GM04504 (cell line): ENCODE results near the gene LTBP4.
"Not testable (repeated sequence)": the region's sequence is repeated elsewhere in the genome, so short reads cannot be mapped to it uniquely, and the experiment has no call there.

ENCODE experiments used
- DNase-seq: peaks from one replicate; pipeline ENCODE4 v3.0.0-alpha.2; 2012; ENCODE audit warnings: low read depth

The LTBP4 gene

DNA sequence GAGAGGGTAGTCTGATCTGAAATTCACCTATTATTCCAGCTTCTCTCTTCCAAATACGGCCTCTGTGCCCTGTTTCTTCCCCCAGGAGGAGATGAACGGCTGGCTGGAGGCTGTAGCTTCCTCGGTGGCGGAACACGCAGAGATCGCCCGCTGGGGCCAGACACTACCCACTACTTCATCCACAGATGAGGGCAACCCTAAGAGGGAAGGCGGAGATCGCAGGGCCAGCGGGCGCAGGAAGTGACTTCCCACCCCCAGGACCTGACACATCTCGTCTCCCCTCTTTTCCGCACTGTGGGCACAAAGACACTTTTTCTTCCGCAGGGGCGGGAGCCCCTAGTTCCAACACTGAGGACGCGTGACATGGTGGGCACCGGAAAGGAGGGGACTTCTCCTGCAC, 25.8 kb upstream of the LTBP4 start:
- no peak for DNase-seq

DNA sequence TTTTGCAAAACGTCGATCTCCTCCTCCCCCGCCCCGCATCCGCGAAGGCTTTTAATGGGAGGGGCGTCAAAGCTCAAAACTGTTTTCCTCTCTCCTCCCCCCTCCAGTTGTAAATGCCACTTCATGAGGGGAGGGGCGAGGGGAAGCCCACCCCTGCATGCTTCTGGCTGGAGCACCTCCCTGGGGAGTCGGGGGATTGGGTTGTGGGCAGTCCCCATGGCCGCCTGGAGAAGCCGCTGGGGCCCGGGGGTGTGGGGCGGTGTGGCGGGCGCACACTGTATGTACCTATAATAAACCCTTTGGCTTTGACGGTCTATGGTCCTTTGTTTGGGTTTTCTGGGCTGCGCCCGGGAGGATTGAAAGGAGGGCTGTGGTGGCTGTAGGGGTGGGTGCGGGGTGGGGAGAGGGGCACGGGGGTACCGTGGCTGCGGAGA, 25.0 kb upstream of the LTBP4 start:
- no peak for DNase-seq

GRCh38 chr19:40576585-40577451, 24.4 kb upstream of the LTBP4 start, which contains the start of gene SHKBP1:
Gene SHKBP1, plus strand, starts transcription at chr19:40576873. Its CDS starts 27 bp downstream, at chr19:40576900.
- peak; percentile 89 for DNase-seq

GRCh38 chr19:40578442-40578908, 22.7 kb upstream of the LTBP4 start:
- no peak for DNase-seq

DNA sequence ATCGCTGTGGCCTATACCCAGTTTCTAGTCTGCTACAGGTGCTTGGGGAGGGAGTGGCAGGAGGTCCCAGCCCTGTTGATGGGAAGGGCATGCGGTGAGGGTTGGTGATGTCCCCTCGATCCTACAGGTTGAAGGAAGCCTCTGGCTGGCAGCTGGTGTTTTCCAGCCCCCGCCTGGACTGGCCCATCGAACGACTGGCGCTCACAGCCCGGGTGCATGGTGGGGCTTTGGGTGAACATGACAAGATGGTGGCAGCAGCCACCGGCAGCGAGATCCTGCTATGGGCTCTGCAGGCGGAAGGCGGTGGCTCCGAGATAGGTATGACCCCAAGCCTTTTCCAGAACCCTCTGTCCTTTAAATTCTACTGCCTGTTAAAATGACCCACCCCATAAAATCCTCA, 20.6 kb upstream of the LTBP4 start:
- DNase-seq = no peak

- no peak for DNase-seq
Measured at GRCh38 chr19:40581531-40581930, 19.6 kb upstream of the LTBP4 start.

DNA sequence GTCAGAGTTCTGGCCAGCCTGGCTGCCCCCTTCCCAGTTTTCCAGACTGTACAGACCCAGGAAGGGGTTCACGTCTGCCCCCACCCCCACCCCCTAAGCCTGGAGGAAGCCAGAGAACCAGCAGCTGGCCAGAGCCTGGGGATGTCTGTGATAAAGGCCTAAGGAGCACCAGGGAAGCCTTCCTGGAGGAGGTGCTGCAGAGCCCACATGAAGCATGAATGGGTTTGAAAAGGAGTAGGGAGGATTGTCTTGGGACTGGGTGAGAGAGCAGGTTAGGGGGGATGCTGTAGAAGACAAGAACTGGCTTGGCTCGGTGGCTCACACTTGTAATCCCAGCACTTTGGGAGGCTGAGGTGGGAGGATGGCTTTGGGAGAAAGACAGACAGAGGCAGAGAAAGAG, 18.7 kb upstream of the LTBP4 start:
- DNase-seq = no peak

DNA sequence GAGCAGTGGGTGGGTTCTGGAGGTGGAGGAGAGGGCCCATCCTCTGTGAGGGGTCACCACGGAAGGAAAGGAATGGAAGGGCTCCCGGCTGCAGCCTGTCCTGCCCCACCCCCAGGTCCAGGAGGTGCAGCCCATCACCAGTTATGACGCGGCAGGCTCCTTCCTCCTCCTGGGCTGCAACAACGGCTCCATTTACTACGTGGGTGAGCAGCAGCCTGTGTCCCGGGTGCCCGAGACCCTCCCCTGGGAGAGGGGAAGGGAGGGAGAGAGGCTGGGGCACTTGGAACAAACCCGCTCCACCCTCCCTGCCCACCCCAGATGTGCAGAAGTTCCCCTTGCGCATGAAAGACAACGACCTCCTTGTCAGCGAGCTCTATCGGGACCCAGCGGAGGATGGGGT, 17.9 kb upstream of the LTBP4 start:
- no peak for DNase-seq

DNA sequence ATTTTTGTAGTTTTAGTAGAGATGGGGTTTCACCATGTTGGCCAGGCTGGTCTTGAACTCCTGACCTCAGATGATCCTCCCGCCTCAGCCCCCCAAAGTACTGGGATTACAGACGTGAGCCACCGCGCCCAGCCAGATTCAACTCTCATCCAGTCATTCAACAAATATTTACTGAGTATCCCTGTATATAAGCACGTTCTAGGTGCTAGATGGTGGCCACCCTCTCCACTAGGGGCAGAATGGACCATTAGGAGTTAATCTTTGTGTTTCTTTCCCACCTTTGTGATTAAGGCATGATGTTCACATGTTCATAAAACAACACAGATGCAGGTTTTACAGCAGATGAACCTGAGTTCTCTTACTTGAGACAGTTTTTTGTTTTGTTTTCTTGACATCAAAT, 17.2 kb upstream of the LTBP4 start:
- no peak for DNase-seq

GRCh38 chr19:40585241-40585981, 15.8 kb upstream of the LTBP4 start:
- DNase-seq = no peak

GRCh38 chr19:40585982-40586422, 15.2 kb upstream of the LTBP4 start:
- DNase-seq = no peak

GRCh38 chr19:40586611-40587010, 14.6 kb upstream of the LTBP4 start:
- no peak for DNase-seq

- no peak for DNase-seq
Measured at GRCh38 chr19:40588110-40588854, 12.9 kb upstream of the LTBP4 start.

- no peak for DNase-seq
Measured at GRCh38 chr19:40588926-40589569, 12.1 kb upstream of the LTBP4 start.

- DNase-seq = no peak
Measured at GRCh38 chr19:40589591-40590429, 11.4 kb upstream of the LTBP4 start.

DNA sequence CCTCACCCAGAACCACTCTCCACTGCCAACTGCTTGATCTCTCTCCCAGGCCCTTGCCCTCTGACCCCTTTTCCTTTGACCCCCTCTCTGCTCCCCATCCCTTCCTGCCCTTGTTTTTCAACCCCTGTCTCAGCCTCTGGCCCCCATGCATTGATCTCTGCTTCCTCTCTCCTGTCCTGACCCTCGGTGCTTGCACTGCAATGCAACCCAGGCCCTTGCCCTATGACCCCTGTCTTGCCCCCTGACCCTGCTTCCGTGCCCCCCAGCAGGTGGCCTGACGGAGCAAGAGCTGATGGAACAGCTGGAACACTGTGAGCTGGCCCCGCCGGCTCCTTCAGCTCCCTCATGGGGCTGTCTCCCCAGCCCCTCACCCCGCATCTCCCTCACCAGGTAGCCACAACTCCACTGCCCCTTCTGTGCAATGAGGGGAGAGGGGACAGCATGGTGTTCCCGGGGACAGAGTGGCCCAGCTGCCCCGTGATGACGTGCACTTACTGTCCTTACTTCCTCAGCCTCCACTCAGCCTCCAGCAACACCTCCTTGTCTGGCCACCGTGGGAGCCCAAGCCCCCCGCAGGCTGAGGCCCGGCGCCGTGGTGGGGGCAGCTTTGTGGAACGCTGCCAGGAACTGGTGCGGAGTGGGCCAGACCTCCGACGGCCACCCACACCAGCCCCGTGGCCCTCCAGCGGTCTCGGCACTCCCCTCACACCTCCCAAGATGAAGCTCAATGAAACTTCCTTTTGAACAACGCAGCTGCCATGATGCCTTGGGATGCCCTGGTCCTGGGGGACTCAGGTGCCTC, 10.5 kb upstream of the LTBP4 start:
- DNase-seq = no peak

DNA sequence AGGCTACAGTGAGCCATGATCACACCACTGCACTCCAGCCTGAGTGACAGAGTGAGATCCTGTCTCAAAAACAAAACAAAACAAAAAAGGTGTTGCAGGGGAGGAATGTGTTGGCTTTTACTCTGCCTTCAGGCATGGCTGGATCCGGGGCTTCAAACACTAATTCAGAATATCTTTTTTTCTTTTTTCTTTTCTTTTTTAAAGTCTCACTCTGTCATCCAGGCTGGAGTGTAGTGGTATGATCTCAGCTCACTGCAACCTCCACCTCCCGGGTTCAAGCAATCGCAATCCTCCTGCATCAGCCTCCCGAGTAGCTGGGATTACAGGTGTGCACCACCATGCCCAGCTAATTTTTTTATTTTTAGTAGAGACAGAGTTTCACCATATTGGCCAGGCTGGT, 9.4 kb upstream of the LTBP4 start:
- DNase-seq = not testable (repeated sequence)

- no peak for DNase-seq
Measured at GRCh38 chr19:40592170-40592569, 9.0 kb upstream of the LTBP4 start.

GRCh38 chr19:40594255-40594654, 6.9 kb upstream of the LTBP4 start:
- no peak for DNase-seq

- no peak for DNase-seq
Measured at GRCh38 chr19:40594657-40595091, 6.5 kb upstream of the LTBP4 start.
